HFFc6 (cell line): ENCODE results near the gene HAVCR1. TPM values are rescaled to one million over a fixed set of nuclear protein-coding genes. Genes with fewer than 3 reads are reported as not detected.
"Not testable (repeated sequence)": the region's sequence is repeated elsewhere in the genome, so short reads cannot be mapped to it uniquely, and the experiment has no call there.

Experiments
- DNase-seq: peaks from one replicate; pipeline ENCODE4 v3.0.0-alpha.2; 2018
- H3K27ac Mint-ChIP-seq: 2 replicates; pipeline ENCODE4 v1.8.0; 2020; ENCODE audit warnings: mild to moderate bottlenecking, mixed read lengths
- H3K27me3 Mint-ChIP-seq: 2 replicates; pipeline ENCODE4 v1.8.0; 2021; ENCODE audit warnings: mild to moderate bottlenecking, moderate library complexity, mixed read lengths; ENCODE audit not compliant: insufficient read depth
- H3K36me3 Mint-ChIP-seq: 2 replicates; pipeline ENCODE4 v1.8.0; 2021; ENCODE audit warnings: low read depth, mixed read lengths
- H3K4me1 Mint-ChIP-seq: 2 replicates; pipeline ENCODE4 v1.8.0; 2020; ENCODE audit warnings: low read depth, mixed read lengths
- H3K4me3 Mint-ChIP-seq: 2 replicates; pipeline ENCODE4 v1.8.0; 2020; ENCODE audit warnings: mild to moderate bottlenecking, moderate library complexity, mixed read lengths
- H3K9me3 Mint-ChIP-seq: 2 replicates; pipeline ENCODE4 v1.8.0; 2020; ENCODE audit warnings: mild to moderate bottlenecking, mixed read lengths
- CTCF ChIP-seq: fragments of 200-600 bp; sonication (generic); IDR thresholded peaks from 2 replicates; pipeline ENCODE4 v1.5.0; 2021; ENCODE audit warnings: antibody characterized with exemption, mild to moderate bottlenecking
- total RNA-seq, 6 experiments: library from RNA; stranded (reverse); fragmentation: NEBNext Ultra II Directional; extraction: Animal tissue kit (Norgen Biotek cat#: 25700); gene quantifications; 2 replicates in 1 of 6; 3 replicates in 5 of 6; pipeline ENCODE4 v1.2.3, GENCODE V29; 2021

HAVCR1 gene
- total RNA-seq, 6 experiments from 2014 or later, result not detected

GRCh38 chr5:157020002-157020401, 38.9 kb downstream of the HAVCR1 start:
- Mint-ChIP-seq H3K4me3 (no peak overlapping the region), H3K27me3 (no peaks in the 10 kb centered on the region; the same call in none of the 2 replicates), H3K27ac (no peak overlapping the region), H3K4me1 (no peaks in the 10 kb centered on the region), H3K36me3 (no peaks in the 10 kb centered on the region), H3K9me3 (peaks cover 38% of the 10 kb centered on the region)
- TF ChIP-seq CTCF, result no peak
- DNase-seq, result no peak

- H3K4me1 Mint-ChIP-seq, H3K4me3 Mint-ChIP-seq, H3K36me3 Mint-ChIP-seq, H3K27ac Mint-ChIP-seq, H3K27me3 Mint-ChIP-seq, DNase-seq: not testable (repeated sequence)
- peaks cover 42% of the 10 kb centered on the region for H3K9me3 Mint-ChIP-seq
Observed at GRCh38 chr5:157014143-157014542, 44.8 kb downstream of the HAVCR1 start.

GRCh38 chr5:157006262-157006661, 52.7 kb downstream of the HAVCR1 start:
- no peak for DNase-seq
- Mint-ChIP-seq H3K36me3 (peaks cover 5% of the 10 kb centered on the region; the same call in 1 of the 2 replicates), H3K27ac (no peak overlapping the region)

GRCh38 chr5:157004893-157005551, 53.9 kb downstream of the HAVCR1 start:
- Mint-ChIP-seq H3K4me3 (no peak overlapping the region), H3K4me1 (no peaks in the 10 kb centered on the region), H3K9me3 (peaks cover 29% of the 10 kb centered on the region), H3K27me3 (peaks cover 1% of the 10 kb centered on the region; the same call in 1 of the 2 replicates), H3K27ac (no peak overlapping the region), H3K36me3 (peaks cover 5% of the 10 kb centered on the region; the same call in 1 of the 2 replicates)
- no peak for DNase-seq
- TF ChIP-seq CTCF, result no peak

More at GRCh38 chr5:157006262-157006661, 52.7 kb downstream of the HAVCR1 start:
- no peak for TF ChIP-seq CTCF
- H3K4me3 Mint-ChIP-seq, result no peak overlapping the region
- peaks cover 1% of the 10 kb centered on the region; the same call in 1 of the 2 replicates for H3K27me3 Mint-ChIP-seq
- peaks cover 26% of the 10 kb centered on the region for H3K9me3 Mint-ChIP-seq
- H3K4me1 Mint-ChIP-seq, result no peaks in the 10 kb centered on the region

GRCh38 chr5:156991714-156992113, 67.2 kb downstream of the HAVCR1 start:
- no peak for DNase-seq
- no peaks in the 10 kb centered on the region for H3K27me3 Mint-ChIP-seq
- TF ChIP-seq CTCF, result no peak
- H3K27ac Mint-ChIP-seq, result no peak overlapping the region
- peaks cover 32% of the 10 kb centered on the region for H3K9me3 Mint-ChIP-seq
- no peaks in the 10 kb centered on the region for H3K36me3 Mint-ChIP-seq
- no peak overlapping the region for H3K4me3 Mint-ChIP-seq
- no peaks in the 10 kb centered on the region for H3K4me1 Mint-ChIP-seq

- Mint-ChIP-seq H3K36me3 (no peaks in the 10 kb centered on the region), H3K27me3 (no peaks in the 10 kb centered on the region), H3K27ac (no peak overlapping the region), H3K4me1 (no peaks in the 10 kb centered on the region), H3K9me3 (peaks cover 32% of the 10 kb centered on the region), H3K4me3 (no peak overlapping the region)
- no peak for TF ChIP-seq CTCF
- no peak for DNase-seq
Observed at GRCh38 chr5:156984064-156984463, 74.9 kb downstream of the HAVCR1 start.
